ENCODE data around the gene HLA-DPA1.

DNA sequence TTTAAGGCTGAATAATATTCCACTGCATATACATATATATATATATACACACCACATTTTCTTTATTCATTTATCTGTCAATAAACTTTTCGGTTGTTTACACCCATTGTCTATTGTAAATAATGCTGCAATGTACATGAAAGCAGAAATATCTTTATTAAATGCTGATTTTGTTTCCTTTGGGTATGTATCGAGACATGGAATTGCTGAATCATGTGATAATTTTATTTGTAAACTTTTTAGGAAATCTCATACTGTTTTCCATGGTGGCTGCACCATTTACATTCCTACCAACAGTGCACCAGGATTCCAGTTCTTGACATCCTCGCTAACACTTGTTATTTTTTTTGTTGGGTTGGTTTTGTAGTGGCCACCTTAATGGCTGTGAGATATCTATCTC, 49.9 kb downstream of the HLA-DPA1 start:
- TF ChIP-seq, protein P1, sequence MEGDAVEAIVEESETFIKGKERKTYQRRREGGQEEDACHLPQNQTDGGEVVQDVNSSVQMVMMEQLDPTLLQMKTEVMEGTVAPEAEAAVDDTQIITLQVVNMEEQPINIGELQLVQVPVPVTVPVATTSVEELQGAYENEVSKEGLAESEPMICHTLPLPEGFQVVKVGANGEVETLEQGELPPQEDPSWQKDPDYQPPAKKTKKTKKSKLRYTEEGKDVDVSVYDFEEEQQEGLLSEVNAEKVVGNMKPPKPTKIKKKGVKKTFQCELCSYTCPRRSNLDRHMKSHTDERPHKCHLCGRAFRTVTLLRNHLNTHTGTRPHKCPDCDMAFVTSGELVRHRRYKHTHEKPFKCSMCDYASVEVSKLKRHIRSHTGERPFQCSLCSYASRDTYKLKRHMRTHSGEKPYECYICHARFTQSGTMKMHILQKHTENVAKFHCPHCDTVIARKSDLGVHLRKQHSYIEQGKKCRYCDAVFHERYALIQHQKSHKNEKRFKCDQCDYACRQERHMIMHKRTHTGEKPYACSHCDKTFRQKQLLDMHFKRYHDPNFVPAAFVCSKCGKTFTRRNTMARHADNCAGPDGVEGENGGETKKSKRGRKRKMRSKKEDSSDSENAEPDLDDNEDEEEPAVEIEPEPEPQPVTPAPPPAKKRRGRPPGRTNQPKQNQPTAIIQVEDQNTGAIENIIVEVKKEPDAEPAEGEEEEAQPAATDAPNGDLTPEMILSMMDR (IDR thresholded peaks at IDR 0.05), result no peak
- TF ChIP-seq EZH2 (IDR thresholded peaks at IDR 0.05), result no peak
- TF ChIP-seq EZH2phosphoT487 (IDR thresholded peaks at IDR 0.05), result no peak

All from neural progenitor cell (in vitro differentiated cells).